ENCODE results near the gene TTF2.
"Not testable (repeated sequence)": the region's sequence is repeated elsewhere in the genome, so short reads cannot be mapped to it uniquely, and the experiment has no call there.

Gene TTF2

DNA sequence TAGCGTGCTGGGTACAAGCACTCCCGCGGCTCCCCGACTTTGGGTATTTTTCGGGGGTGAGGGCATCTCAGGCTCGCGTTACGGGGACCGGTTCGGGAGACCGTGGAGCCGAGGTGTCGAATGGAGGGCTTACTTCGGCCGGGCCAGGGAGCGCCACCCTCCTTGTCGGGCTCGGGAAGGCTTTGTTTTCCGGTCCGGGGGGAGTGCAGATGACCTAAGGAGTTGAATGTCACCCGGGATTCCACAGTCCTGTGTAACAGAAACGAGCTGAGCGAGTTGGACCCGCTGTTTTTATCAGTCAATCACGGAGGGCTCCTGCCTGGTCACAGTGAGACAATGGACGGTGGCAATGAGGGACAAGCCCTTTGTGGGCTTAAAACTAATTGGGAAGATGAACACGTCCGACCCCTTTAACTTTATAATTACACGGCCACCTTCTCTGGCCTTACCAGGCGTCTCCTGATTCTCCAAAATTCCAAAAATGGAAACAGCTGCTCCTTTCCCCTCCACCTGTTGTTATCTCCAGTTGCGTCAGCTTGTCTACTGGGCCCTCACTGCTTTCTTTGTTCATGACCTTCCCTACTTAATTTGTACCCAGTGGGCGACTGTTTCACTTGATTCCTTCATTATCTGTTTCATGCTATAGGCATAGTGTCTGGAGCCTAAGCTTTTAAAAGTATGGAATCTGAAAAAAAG, 62.4 kb downstream of the TTF2 start:
- DNase-seq = no peak

DNA sequence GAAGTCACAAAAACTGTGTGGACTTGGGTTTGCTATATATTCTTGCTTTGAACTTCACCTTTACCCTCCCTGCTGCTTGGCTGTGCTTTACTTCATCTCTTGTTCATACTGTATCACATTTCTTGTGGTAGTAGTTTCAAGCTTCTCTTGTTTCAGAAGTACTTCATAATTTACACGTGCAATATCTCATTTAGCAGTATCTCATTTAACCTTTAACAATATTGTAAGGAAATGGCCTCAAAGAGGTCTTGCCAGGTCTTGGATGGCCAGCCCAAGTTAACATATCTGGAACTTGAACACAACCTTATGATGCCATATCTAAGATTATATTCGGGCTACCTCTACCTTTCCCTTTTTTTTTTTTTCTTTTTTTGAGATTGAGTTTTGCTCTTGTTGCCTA, 63.1 kb downstream of the TTF2 start:
- DNase-seq = no peak

DNA sequence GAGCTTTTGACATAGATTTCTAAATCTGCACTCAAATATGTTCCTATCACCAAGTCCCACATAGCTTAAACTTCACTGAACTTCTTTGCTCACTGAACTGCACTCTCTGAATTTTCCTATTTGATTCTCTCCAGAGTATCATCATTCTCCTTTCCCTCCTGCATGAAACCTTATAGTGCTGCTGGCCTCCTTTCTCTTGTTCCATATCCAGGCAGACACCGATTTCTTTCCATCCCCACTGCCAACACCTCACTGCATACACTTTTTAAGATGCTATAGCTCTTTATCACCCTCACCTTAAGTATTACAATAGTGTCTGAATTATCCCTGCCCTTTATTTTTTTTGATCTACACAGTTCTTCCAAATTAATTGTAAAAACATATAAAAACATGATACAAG, 64.5 kb downstream of the TTF2 start:
- no peak for DNase-seq

DNA sequence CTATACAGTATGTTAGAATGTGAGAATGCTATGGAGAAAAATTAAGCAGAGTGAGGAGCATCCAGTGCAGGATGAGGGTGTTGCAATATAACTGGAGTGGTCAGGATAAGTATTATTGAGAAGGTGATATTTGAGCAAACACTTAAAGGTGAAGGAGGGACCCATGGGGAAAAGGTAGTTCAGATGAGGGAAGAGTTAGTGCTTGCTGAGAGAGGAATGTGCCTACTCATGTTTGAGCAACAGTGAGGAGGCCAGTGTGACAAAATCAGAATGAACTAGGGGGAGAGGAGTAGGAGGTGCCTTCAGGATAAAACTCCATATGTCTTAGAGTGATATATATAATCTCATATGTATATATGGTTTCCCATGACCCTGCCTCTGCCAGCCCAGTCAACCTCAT, 67.7 kb downstream of the TTF2 start:
- no peak for DNase-seq

DNA sequence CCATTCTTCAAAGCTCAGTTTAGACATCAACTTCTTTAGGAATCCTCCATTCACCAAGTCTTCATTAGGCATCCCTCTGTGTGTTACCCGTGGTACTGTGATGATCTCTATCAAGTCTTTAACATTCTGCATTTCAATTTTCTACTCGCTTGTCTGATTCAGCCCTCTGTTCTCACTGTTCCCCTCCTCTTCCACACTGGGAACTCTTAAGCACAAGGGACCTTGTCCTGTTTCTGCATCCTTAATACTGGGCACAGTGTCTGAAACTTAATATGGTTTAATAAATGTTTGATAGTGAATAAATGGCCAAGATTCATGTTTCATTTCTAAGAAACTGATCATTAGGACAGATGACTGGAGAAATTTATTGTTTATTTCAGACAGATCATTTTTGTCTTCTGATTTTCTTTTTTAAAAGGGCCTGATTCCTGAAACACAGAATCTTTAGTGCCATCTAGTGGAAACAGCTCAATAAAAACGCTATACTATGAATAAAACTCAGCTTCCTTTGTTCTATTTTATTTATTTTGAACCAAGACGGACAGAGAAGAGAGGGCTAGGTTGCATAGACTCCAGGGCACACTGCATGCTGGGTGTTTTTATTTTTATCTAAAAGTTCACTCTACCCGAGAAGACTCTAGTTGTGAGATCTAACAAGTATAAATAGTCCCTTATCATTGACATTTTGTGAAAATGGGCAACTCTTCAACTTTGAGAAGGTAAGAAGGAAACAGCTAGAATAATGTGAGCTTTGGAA, 68.4 kb downstream of the TTF2 start:
- peak; percentile 38 for DNase-seq

DNA sequence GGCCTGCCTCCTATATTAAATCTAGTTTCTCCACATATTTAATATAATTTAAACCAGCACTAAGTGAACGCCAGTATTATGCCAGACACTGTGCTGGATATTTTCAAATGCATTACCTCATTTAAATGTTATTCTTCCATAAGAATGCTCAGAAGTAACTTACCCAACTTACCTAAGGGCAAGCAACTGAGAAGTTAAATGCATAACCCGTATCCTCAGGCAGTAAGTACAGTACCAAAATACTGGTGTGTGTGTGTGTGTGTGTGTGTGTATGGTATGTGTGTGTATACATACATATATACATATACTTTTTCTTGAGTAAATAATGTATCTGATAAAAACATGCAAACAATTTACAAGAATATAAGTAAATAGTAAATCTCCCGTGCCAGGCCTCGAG, 70.4 kb downstream of the TTF2 start:
- no peak for DNase-seq

DNA sequence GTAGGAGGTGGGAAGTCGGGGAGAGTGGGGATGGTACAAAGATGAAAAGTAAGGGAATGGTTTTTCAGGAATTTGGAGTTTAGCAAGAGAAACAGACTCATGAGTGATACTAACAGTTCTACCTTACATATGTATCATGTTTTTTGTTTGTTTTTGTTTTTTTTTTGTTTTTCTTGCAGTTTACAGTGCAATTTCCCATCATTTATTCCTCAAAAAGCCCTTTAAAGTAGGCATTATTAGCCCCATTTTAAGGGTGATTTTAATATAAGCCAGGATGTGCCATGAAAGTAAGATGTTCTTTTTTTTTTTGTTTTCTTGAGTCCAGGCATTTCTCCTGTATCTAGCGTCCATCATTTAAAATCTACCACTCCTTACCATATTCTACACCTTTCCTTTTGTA, 75.2 kb downstream of the TTF2 start:
- no peak for DNase-seq

DNA sequence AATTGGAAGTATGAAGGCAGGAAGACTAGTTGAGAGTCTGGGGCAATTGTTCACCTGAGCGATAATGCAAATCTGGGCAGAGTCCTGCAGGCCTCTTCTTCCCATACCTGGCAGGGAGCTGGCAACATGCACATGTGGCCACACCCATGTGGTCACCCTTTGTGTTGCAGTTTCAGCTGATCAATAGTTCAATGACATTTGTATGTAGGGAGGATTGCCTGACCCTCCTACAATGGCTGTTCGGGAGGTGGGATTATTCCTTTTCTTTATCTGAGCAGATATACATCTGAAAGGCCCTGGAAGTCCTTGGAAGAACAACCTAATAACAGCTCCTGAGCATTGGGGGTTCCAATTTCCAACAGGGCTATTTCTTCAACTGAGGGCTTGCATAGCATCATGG, 76.6 kb downstream of the TTF2 start:
- DNase-seq = no peak

DNA sequence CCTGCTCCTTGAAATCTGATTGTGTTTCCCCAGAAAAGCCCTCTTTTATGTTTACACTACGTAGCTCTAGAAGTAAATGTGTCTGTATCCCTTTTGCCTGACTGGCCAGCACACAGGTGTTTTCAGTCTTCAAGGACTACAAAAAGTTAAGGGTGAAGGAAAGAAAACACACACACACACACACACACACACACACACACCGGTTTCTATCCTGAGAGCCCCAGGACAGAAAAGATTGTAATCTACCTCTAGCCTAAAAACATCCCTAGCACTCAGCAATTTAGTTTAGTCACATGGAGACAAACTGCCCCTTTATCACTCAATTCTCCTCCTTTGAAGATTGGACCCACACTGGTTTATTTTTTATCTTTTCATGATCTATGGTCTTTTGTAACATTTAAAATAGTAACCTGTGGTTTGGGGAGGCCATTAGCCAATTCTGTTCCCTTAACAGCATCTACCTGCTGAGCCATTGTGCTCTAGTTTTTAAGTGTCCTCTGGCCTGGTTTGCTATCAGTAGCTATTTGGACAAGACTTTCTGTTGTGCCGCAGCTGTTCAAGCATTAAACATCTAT, 77.2 kb downstream of the TTF2 start:
- DNase-seq = no peak

DNA sequence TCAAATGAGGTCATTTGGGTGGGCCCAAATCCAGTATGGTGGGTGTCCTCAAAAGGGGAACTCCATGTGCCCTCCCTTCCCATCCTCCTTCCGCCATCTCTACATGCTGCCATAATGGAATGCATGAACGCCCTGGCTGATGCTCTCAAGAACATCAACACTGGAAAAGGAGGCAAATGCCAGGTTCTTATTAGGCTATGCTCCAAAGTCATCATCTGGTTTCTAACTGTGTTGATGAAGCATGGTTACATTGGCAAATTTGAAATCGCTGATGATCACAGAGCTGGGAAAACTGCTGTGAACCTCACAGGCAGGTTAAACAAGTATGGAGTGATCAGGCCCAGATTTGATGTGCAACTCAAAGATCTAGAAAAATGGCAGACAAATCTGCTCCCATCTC, 78.0 kb downstream of the TTF2 start:
- no peak for DNase-seq

DNA sequence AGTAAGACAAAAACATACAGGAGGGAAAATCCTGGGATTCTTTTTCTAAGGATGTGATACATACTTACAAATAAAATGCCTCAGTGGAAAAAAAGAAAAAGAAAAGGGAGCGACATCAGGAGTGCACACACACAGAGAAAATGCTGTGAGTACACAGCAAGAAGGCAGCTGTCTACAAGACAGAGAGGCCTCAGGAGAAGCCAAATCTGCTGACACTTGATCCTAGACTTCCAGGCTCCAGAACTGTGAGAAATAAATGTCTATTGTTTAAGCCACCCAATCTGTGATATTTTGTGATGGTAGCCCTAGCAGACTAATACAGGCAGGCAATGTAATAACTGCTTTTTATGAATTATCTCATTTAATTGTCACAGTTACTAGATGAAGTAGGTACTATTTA, 78.4 kb downstream of the TTF2 start:
- no peak for DNase-seq

DNA sequence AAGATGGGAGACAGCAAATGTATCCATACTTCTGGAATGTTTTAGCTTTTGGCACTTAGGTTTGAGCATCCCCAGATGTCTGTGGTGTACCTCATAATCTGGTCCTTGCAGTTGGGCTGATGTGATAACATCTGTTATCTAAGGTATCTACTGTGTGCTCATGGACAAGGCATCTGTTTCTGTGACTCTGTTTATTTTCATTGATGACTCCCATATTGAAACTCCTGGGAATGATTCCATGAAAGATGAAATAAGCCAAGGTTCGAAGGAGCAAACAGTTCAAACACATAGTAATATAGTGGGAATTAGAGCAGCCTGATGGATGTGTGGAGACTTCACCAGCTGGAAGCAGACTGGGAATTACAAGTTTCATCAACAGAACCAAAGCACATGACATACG, 82.1 kb downstream of the TTF2 start:
- DNase-seq = no peak

DNA sequence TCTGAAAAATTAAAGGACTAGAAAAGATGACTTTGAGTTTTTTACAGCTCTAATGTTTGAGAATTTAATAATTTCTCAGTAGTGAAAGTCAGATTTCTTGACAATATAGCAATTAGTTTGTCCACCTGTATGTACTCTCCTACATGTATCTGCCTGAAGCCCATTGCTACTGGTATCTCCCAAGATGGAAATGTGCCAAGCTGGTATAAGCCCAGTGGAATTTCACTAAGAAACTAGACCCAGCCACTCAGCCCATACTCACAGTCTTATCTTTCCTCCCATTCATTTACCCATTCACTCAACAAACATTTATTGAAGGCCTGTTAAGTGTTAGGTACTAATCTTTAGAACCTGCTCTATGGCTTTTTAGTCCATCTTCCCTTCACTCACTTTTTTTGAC, 83.0 kb downstream of the TTF2 start:
- no peak for DNase-seq

DNA sequence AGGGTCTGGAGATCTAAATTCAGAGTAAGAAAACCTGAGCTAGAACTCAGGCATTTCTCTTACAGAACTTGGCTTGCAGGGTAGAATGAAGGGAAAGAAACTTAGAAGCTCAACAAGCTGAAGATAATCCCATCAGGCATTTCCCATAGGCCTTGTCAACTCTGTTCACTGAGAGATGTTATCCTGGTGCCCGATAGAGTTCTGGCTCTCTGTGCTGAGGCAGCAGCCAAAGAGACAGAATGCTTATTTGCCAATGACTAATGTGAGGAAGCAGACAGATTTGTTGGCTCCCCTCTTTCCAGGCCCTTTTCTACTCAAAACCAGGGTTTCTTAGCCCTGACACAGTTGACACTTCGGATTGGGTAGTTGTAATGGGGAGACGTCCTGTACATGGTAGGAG, 83.7 kb downstream of the TTF2 start:
- peak; percentile 23 for DNase-seq

DNA sequence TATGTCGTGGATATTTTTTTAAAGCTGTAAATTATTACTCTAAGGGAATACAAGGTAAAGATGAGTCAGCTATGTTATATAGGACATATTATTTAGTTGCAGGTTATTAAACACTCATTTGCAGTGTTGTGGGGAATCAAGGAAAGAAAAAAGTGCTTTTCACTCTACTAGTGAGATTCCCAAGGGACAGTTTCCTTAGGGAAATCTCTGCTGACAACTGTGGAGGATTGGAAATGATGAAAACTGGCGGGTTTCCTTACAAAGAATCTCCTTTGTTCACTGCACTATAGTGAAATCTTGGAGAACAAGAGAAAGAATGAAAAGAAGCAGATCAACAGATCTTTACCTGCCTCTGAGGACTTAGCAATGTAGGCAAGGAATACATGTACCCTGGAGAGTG, 85.9 kb downstream of the TTF2 start:
- DNase-seq = no peak

DNA sequence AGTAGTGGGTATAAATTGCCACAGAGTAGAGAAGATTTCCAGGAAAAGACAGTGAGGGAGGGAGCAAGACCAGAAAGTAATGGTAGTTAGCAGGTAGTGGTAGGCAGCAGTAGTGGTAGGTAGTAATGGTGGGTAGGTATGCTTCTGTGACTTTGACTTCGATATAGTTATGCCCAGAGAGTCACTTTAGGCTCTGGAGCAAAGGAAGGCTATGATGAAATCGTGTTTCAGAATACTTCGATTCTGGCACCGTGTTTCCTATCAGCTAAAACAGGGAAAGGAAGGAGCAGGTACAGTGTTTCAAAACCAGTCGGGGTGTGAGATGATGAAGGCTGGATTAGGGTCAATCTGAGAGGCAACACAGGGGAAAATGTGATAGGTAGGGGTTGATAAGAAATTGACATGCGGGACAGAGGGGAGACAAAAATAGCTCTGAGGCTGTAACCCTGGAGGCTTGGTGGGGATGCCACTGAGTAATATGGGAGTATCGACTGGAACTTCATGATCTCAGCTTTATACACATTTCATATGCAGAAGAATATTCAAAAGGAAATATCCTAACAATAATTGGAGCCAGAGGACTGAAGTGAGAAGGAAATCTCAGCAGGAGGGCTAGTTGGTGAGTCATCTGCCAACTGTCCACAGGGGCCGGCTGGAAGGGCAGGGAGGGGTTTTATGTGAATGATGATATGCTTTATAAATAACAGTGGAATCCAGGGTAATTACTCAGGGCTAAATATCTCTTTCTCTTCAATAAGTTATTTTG, 86.6 kb downstream of the TTF2 start:
- no peak for DNase-seq

DNA sequence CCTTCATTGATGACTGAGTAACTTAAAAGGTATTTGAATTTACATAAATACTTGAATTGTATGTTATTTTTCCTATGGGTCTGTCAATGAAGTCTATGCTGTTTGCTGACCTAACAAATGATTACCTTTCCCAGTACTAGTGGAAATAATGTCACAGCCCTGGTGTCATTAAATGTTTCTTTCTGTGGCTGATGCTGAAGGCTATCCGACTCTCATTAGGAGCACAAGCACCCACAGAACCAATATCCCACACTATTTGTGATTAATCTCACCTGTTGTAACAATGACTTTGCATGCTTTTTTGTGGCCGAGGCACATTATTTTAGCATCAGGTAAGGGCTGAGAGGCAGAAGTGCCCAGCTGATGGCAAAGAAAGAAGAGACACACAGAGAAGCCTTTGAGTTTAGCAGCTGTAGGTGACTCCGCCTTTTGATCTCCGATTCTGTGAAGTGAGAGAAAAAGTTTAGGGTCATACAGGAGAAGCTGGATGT, 87.3 kb downstream of the TTF2 start:
- DNase-seq = no peak

DNA sequence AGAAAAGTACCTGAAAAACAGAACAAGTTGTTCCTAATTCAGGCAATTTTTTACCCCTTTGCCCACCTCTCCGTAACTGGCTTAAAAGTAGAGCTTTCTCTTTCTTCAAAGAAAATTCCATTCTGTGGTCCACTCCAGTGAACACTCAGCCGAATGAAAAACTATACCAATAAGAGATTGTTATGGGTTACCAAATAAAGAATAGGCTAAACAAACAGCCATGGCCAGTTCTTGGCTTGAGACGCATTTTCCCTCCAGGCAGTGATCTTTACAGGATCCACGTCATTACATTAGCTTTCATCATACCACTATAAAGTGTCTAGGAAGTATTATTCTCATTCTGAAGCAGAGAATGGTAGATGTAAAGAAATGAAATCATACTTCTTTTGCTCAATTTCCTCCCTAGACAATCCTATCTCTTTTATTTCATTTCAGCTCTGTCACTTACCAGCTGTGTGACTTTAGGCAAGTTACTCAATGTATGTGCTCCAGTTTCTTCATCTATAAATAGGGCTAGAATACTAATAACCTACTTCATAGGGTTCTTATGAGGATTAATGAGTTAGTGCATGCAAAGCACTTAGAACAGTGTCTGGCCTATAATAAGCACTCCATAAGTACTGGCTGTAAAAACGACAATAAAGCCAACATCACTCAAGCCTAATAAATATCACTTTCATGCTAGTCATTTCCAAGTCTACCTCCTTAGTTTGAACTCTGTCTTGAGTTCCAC, 87.9 kb downstream of the TTF2 start:
- DNase-seq = peak; percentile 21

DNA sequence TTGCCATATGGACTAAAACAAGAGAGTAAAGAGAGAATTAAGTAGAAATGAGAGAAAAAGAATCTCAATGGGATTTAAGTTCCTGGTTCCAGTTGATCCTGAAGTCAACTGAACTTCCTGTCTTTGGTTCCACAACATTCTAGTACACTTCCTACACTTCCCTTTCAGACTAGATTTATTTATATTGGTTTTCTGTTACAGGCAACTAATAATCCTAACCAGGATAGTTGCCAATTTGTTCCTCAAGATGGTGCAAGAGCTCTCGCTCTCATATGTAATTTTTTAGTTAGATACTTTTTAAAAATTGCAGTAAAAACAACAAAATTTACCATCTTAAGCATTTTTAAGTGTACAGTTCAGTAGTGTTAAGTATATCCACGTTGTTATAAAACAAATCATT, 90.2 kb downstream of the TTF2 start:
- no peak for DNase-seq

DNA sequence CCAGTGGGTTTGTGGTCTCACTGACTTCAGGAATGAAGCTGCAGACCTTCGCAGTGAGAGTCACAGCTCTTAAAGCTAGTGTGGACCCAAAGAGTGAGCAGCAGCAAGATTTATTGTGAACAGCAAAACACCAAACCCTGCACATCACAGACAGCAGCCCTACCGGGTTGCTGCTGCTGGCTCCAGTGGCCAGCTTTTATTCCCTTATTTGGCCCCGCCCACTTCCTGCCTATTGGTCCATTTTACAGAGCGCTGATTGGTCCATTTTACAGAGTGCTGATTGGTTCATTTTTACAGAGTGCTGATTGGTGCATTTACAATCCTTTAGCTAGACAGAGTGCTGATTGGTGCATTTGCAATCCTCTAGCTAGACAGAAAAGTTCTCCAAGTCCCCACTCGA, 91.2 kb downstream of the TTF2 start:
- DNase-seq = not testable (repeated sequence)

All from NCI-H82 (cell line).